Measurements from ENCODE around the gene ROR2.

GRCh38 chr9:91835632-91836031, 114.4 kb downstream of the ROR2 start:
- TF ChIP-seq POLR2A (IDR thresholded peaks at IDR 0.05; ENCODE audit: low read length) (no peak), GATA1 (IDR thresholded peaks at IDR 0.05; ENCODE audit: low read depth, low read length) (no peak)
